ENCODE results near the gene NTRK3.

Gene NTRK3

GRCh38 chr15:87931584-87931983, 325.0 kb downstream of the NTRK3 start:
- no peak overlapping the region for H3K4me3 ChIP-seq (replicated peaks; ENCODE audit: insufficient read depth, low read length)
- TF ChIP-seq REST (IDR thresholded peaks at IDR 0.05; ENCODE audit: insufficient replicate concordance, low read depth) (no peak), SPI1 (IDR thresholded peaks at IDR 0.05; ENCODE audit: borderline replicate concordance, low read depth) (no peak), POLR2AphosphoS5 (IDR thresholded peaks at IDR 0.05; ENCODE audit: low read depth) (no peak), CTCF (IDR thresholded peaks at IDR 0.05; ENCODE audit: insufficient read depth, low read length) (no peak), GABPA (IDR thresholded peaks at IDR 0.05; ENCODE audit: low read depth) (no peak)
- no peak for DNase-seq (ENCODE audit: low read depth in 1 of 2, low spot score in 1 of 2)
- no peak overlapping the region for H3K27ac ChIP-seq (replicated peaks)
- no peaks in the 10 kb centered on the region for H3K27me3 ChIP-seq (ENCODE audit: insufficient read depth, poor library complexity, severe bottlenecking)

GRCh38 chr15:87930457-87930856, 326.1 kb downstream of the NTRK3 start:
- H3K27ac ChIP-seq (replicated peaks): no peak overlapping the region
- TF ChIP-seq SPI1 (IDR thresholded peaks at IDR 0.05; ENCODE audit: borderline replicate concordance, low read depth) (no peak), REST (IDR thresholded peaks at IDR 0.05; ENCODE audit: insufficient replicate concordance, low read depth) (no peak), GABPA (IDR thresholded peaks at IDR 0.05; ENCODE audit: low read depth) (no peak), CTCF (IDR thresholded peaks at IDR 0.05; ENCODE audit: insufficient read depth, low read length) (no peak), POLR2AphosphoS5 (IDR thresholded peaks at IDR 0.05; ENCODE audit: low read depth) (no peak)
- no peaks in the 10 kb centered on the region for H3K27me3 ChIP-seq (ENCODE audit: insufficient read depth, poor library complexity, severe bottlenecking)
- no peak for DNase-seq (ENCODE audit: low read depth in 1 of 2, low spot score in 1 of 2)
- no peak overlapping the region for H3K4me3 ChIP-seq (replicated peaks; ENCODE audit: insufficient read depth, low read length)

GRCh38 chr15:87929841-87930240, 326.7 kb downstream of the NTRK3 start:
- DNase-seq (ENCODE audit: low read depth in 1 of 2, low spot score in 1 of 2): no peak
- no peak for TF ChIP-seq POLR2AphosphoS5 (IDR thresholded peaks at IDR 0.05; ENCODE audit: low read depth)
- TF ChIP-seq CTCF (IDR thresholded peaks at IDR 0.05; ENCODE audit: insufficient read depth, low read length): no peak
- no peak for TF ChIP-seq REST (IDR thresholded peaks at IDR 0.05; ENCODE audit: insufficient replicate concordance, low read depth)
- TF ChIP-seq SPI1 (IDR thresholded peaks at IDR 0.05; ENCODE audit: borderline replicate concordance, low read depth): no peak
- TF ChIP-seq GABPA (IDR thresholded peaks at IDR 0.05; ENCODE audit: low read depth): no peak
- H3K27me3 ChIP-seq (ENCODE audit: insufficient read depth, poor library complexity, severe bottlenecking): no peaks in the 10 kb centered on the region
- H3K4me3 ChIP-seq (replicated peaks; ENCODE audit: insufficient read depth, low read length): no peak overlapping the region
- no peak overlapping the region for H3K27ac ChIP-seq (replicated peaks)
